ENCODE results near the gene SCN1A.

Gene SCN1A

DNA sequence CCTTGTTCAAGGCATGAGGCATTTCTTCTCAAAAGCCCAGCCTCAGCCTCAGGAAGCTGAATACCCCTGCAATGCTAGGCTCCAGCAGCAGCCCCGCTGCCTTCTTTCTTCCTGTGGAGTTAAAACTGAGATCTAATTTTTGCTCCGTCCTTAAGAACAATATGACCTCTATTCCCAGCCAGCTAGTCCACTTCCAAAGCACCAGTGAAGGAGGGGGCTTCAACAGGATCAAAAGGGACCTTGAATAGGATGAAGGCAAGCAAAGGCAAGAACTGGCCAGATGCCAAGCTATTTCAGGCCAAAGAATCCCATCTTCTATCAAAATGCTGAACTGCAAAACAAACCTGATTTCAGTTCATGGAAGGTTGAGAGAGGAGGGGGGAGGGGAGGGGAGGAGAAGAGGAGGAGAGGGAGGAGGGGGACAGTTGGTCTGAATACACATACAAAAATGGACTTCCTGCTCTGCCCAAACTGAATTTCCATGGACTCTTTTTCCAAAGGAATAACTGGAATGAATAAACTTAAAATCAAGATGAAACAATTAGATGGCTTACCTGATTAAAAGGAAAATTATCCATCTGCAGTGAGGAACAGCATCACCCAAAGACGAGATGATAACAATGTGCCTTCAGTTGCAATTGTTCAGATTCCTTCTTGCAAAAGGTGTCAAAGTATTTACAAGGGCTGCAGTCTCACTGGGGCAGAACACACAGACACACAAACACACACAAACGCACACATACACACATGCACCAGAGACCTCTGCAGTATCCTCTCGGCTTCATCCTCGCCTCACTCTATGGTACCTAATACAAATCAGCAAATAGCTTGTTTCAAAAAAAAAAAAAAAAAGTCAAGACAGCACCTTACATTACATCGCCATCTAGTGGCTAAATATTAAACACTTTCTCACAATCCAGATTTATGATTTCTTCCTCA is at the start of gene SCN1A:
Gene SCN1A, minus strand, starts transcription at position 804 of the 939 bp plus-strand sequence. CDS start 54,399 bp downstream, outside the sequence.
- peak; percentile 50 for DNase-seq (ENCODE audit: low read depth, low spot score)
- TF ChIP-seq FOXP2 (optimal IDR thresholded peaks at IDR 0.05; ENCODE audit: control extremely low read depth, extremely low read length, insufficient read depth) (no peak), EZH2 (IDR thresholded peaks at IDR 0.05) (no peak), POLR2AphosphoS5 (IDR thresholded peaks at IDR 0.05; ENCODE audit: borderline replicate concordance, low read depth, low read length) (no peak)
- Histone ChIP-seq H3K9ac (ENCODE audit: insufficient read length) (no peak within 1 kb of the TSS), H3K9me3 (ENCODE audit: low read depth, low read length) (no peaks in the 10 kb centered on the region), H3K36me3 (ENCODE audit: insufficient read depth, low read length) (no peaks in the 10 kb centered on the region), H3K27ac (no peak within 1 kb of the TSS), H3K4me3 (no peak within 1 kb of the TSS)

DNA sequence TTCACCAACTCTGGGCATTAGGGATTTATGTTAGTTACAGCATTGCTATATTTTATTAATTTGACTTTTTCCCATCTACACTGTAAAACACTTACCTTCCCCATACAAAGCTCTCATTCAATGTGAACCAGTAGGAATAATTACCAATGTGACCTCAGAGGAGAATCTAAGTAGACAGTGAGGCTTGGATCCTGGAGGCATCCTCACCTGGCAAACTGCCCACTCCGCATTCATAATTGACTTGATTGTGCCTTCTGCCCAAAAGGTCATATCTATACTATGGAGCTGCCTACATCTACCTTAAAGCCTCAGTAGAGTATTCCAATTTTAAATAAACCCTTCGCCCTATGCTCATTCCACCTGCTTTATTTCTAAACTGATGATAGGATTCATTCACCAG is 45.4 kb upstream of the SCN1A start:
- no peak for TF ChIP-seq EZH2 (IDR thresholded peaks at IDR 0.05)
- no peak for TF ChIP-seq FOXP2 (optimal IDR thresholded peaks at IDR 0.05; ENCODE audit: control extremely low read depth, extremely low read length, insufficient read depth)
- TF ChIP-seq POLR2AphosphoS5 (IDR thresholded peaks at IDR 0.05; ENCODE audit: borderline replicate concordance, low read depth, low read length) = no peak
- no peak for DNase-seq (ENCODE audit: low read depth, low spot score)
- Histone ChIP-seq H3K27ac (no peak overlapping the region), H3K4me3 (no peak overlapping the region), H3K36me3 (ENCODE audit: insufficient read depth, low read length) (no peaks in the 10 kb centered on the region), H3K9me3 (ENCODE audit: low read depth, low read length) (no peaks in the 10 kb centered on the region), H3K9ac (ENCODE audit: insufficient read length) (no peak overlapping the region)

DNA sequence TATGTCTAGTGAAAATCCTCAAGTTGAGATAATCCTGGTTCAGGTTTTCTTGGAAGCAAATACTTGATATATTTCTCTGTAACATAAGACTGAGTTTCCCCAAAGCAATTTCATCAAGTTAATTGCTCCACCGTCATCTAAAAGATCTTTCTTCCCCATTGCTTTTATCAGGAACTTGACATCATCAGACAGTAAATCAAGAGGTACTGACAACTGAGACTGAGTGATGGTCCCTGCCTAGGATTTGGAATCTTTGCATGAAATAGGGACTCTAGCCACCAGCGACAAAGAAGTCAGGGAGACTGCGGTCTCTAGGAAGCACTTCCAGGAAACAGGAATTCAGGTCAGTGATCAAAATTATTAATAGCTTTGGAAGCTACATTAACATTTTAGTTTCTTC is 43.4 kb upstream of the SCN1A start:
- H3K9ac ChIP-seq (ENCODE audit: insufficient read length) = no peak overlapping the region
- H3K27ac ChIP-seq = no peak overlapping the region
- no peaks in the 10 kb centered on the region for H3K36me3 ChIP-seq (ENCODE audit: insufficient read depth, low read length)
- H3K9me3 ChIP-seq (ENCODE audit: low read depth, low read length) = no peaks in the 10 kb centered on the region
- no peak for DNase-seq (ENCODE audit: low read depth, low spot score)
- TF ChIP-seq FOXP2 (optimal IDR thresholded peaks at IDR 0.05; ENCODE audit: control extremely low read depth, extremely low read length, insufficient read depth) (no peak), EZH2 (IDR thresholded peaks at IDR 0.05) (no peak), POLR2AphosphoS5 (IDR thresholded peaks at IDR 0.05; ENCODE audit: borderline replicate concordance, low read depth, low read length) (no peak)
- no peak overlapping the region for H3K4me3 ChIP-seq

DNA sequence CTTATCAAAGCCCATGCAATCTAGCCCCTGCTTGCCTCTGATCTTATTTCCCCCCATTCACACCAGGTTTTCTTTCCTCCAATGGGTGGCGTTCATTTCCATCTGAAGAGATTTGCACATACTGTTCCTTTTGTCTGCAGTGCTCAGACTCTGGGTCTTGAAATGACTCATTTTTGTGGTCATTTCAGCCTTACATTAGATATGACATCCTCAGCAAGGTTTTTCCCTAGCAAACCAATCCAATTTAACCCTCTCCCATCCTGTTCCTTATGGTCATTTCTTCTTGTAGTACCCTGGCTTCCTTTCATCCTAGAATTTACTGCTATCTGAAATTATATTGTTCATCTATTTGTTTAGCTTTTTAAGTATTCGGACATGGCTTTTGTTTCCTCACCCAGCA is 42.5 kb upstream of the SCN1A start:
- Histone ChIP-seq H3K9me3 (ENCODE audit: low read depth, low read length) (no peaks in the 10 kb centered on the region), H3K27ac (no peak overlapping the region), H3K4me3 (no peak overlapping the region), H3K36me3 (ENCODE audit: insufficient read depth, low read length) (no peaks in the 10 kb centered on the region), H3K9ac (ENCODE audit: insufficient read length) (no peak overlapping the region)
- DNase-seq (ENCODE audit: low read depth, low spot score) = no peak
- TF ChIP-seq POLR2AphosphoS5 (IDR thresholded peaks at IDR 0.05; ENCODE audit: borderline replicate concordance, low read depth, low read length) = no peak
- no peak for TF ChIP-seq FOXP2 (optimal IDR thresholded peaks at IDR 0.05; ENCODE audit: control extremely low read depth, extremely low read length, insufficient read depth)
- no peak for TF ChIP-seq EZH2 (IDR thresholded peaks at IDR 0.05)

DNA sequence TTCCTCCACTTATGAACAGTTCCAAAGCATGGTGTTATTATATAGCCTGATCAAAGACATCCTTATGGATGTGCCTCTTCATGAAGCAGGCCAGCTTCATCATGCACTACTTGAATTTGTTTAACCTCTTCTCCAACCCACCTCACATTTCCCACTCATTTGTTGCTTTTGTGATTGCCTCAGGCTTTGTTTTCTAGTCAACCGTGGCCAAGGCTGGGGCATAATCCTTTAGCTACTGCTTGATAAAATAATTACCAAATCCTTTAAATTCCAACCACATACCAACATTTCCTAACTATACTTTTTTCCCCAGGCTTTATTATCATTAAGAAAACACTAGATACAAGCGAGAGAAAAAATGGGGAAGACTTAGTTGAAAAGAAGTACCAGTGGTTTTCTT is 39.6 kb upstream of the SCN1A start:
- DNase-seq (ENCODE audit: low read depth, low spot score) = peak; percentile 78
- H3K36me3 ChIP-seq (ENCODE audit: insufficient read depth, low read length) = no peaks in the 10 kb centered on the region

DNA sequence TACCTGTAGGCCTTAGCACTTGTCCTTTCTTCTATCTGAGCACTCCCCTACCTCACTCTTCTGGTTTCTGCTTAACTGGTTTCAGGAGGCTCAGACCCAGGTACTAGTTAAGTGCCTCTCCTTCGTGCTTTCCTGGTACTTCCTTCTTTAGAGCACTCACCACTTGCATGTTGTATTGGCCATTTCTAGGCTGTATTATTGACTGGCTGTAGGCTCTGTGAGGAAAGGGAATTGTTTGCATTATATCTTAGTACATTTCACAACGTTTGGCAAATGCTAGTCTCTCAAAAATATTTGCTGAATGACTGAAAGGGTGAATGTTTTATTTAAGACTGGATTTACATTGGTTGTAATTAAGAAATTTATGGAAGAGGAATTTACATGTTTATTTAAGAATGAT is 36.0 kb upstream of the SCN1A start:
- TF ChIP-seq POLR2AphosphoS5 (IDR thresholded peaks at IDR 0.05; ENCODE audit: borderline replicate concordance, low read depth, low read length) (no peak), EZH2 (IDR thresholded peaks at IDR 0.05) (no peak), FOXP2 (optimal IDR thresholded peaks at IDR 0.05; ENCODE audit: control extremely low read depth, extremely low read length, insufficient read depth) (no peak)
- Histone ChIP-seq H3K36me3 (ENCODE audit: insufficient read depth, low read length) (no peaks in the 10 kb centered on the region), H3K27ac (no peak overlapping the region), H3K4me3 (no peak overlapping the region), H3K9me3 (ENCODE audit: low read depth, low read length) (no peaks in the 10 kb centered on the region), H3K9ac (ENCODE audit: insufficient read length) (no peak overlapping the region)
- no peak for DNase-seq (ENCODE audit: low read depth, low spot score)

More for the DNA sequence above, 39.6 kb upstream of the SCN1A start:
- no peak overlapping the region for H3K9ac ChIP-seq (ENCODE audit: insufficient read length)
- H3K9me3 ChIP-seq (ENCODE audit: low read depth, low read length) = no peaks in the 10 kb centered on the region
- no peak for TF ChIP-seq POLR2AphosphoS5 (IDR thresholded peaks at IDR 0.05; ENCODE audit: borderline replicate concordance, low read depth, low read length)
- TF ChIP-seq EZH2 (IDR thresholded peaks at IDR 0.05) = no peak
- peak; percentile 17 for TF ChIP-seq FOXP2 (optimal IDR thresholded peaks at IDR 0.05; ENCODE audit: control extremely low read depth, extremely low read length, insufficient read depth)
- no peak overlapping the region for H3K4me3 ChIP-seq
- H3K27ac ChIP-seq = 0 out of 2 replicates have a peak overlapping the region, but pooled peaks have one; percentile 29

DNA sequence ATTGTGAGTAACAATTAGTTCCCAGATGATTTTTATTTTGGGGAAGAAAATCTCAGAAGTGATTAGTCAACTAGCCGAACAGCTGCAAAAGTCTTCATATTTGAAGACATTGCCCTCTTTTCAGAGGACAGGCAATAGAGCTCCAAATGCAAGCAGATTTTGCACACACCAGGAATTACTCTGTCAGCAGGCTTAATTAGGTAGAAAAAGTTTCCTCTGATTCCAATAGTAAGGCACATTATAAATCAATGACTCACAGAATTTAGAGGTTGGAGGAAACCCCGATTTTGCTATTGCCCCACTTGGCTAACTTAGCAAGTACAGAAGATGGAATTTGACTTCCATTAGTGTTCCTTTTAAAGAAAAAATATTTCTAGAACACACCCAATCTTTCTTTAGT is 30.7 kb upstream of the SCN1A start:
- no peak for DNase-seq (ENCODE audit: low read depth, low spot score)
- Histone ChIP-seq H3K9me3 (ENCODE audit: low read depth, low read length) (no peaks in the 10 kb centered on the region), H3K27ac (no peak overlapping the region), H3K4me3 (no peak overlapping the region), H3K9ac (ENCODE audit: insufficient read length) (no peak overlapping the region), H3K36me3 (ENCODE audit: insufficient read depth, low read length) (no peaks in the 10 kb centered on the region)
- TF ChIP-seq FOXP2 (optimal IDR thresholded peaks at IDR 0.05; ENCODE audit: control extremely low read depth, extremely low read length, insufficient read depth) (no peak), EZH2 (IDR thresholded peaks at IDR 0.05) (no peak), POLR2AphosphoS5 (IDR thresholded peaks at IDR 0.05; ENCODE audit: borderline replicate concordance, low read depth, low read length) (no peak)

DNA sequence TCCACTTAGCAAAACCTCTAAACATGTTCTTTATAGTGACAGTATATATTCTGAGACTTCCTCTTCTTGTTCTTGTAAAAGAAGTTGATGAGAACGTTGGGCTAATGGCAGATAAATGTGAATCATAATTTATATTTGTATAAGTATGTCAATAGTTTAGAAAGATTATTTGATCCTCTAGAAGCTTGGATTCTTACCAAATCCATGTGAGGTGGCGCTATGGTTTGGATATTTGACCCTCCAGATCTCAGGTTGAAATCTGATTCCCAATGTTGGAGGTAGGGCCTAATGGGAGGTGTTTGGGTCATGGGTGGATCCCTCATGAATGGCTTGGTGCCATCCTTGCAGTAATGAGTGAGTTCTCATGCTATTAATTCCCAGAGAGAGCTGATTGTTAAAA is 29.8 kb upstream of the SCN1A start:
- no peak for DNase-seq (ENCODE audit: low read depth, low spot score)
- Histone ChIP-seq H3K36me3 (ENCODE audit: insufficient read depth, low read length) (no peaks in the 10 kb centered on the region), H3K9ac (ENCODE audit: insufficient read length) (no peak overlapping the region), H3K9me3 (ENCODE audit: low read depth, low read length) (no peaks in the 10 kb centered on the region), H3K4me3 (no peak overlapping the region), H3K27ac (no peak overlapping the region)
- TF ChIP-seq POLR2AphosphoS5 (IDR thresholded peaks at IDR 0.05; ENCODE audit: borderline replicate concordance, low read depth, low read length) (no peak), EZH2 (IDR thresholded peaks at IDR 0.05) (no peak)
